Measurements from ENCODE around the gene ILF2. TPM values are rescaled to one million over a fixed set of nuclear protein-coding genes. Genes with fewer than 3 reads are reported as not detected.

ILF2 gene
- total and polyA plus RNA-seq, 2 donors (not counting 1 experiment from before 2014, with no cell fraction given), result 89.8 to 94.0 TPM

- no peaks in the 10 kb centered on the region for H3K27me3 Mint-ChIP-seq
- no peak overlapping the region for H3K27ac ChIP-seq (ENCODE audit: low read length in 2 of 2)
- no peaks in the 10 kb centered on the region for H3K27me3 ChIP-seq (replicated peaks in 1 of 4; ENCODE audit: control extremely low read depth in 1 of 4, control insufficient read depth in 3 of 4, insufficient read depth in 4 of 4, low read length in 3 of 4)
- DNase-seq (no peak), ATAC-seq (ENCODE audit: low read depth) (no peak)
- H3K9me3 Mint-ChIP-seq (ENCODE audit: insufficient read depth), result no peaks in the 10 kb centered on the region
- ChIA-PET POLR2A (no interaction called here), CTCF (interaction anchor here (0.9 to 1.5 kb wide), 2 partner anchors 9 to 19 kb away, joined by 3 read pairs; partner anchors contain the start of gene CHTOP)
- no peak overlapping the region for H3K4me3 ChIP-seq (ENCODE audit: control extremely low read depth in 1 of 5, extremely low read depth in 1 of 5, insufficient read depth in 1 of 5, low read depth in 2 of 5, low read length in 4 of 5)
- no peaks in the 10 kb centered on the region for H3K4me1 Mint-ChIP-seq
- no peaks in the 10 kb centered on the region for H3K9me3 ChIP-seq (ENCODE audit: control extremely low read depth in 1 of 3, control insufficient read depth in 2 of 3, insufficient read depth in 1 of 3, low read length in 2 of 3)
- H3K9ac ChIP-seq (ENCODE audit: low read length), result no peak overlapping the region
- H3K4me3 Mint-ChIP-seq, result no peak overlapping the region
- no peak overlapping the region for H3K4me2 ChIP-seq (replicated peaks; ENCODE audit: low read depth, low read length, poor library complexity, severe bottlenecking)
- H3K4me1 ChIP-seq (ENCODE audit: control insufficient read depth in 2 of 2, insufficient read depth in 2 of 2, low read length in 2 of 2), result peaks cover 0 to 1% of the 10 kb centered on the region in 2 donors
- H2AFZ ChIP-seq (ENCODE audit: insufficient read depth, low read depth, low read length, poor library complexity, severe bottlenecking), result no peak overlapping the region
- H3K79me2 ChIP-seq (ENCODE audit: control insufficient read depth, insufficient read depth, low read length), result peaks cover 4% of the 10 kb centered on the region
- 63% methylated on average over 2 of the region's 3 CpGs for WGBS (ENCODE audit: insufficient coverage)
- H3K27ac Mint-ChIP-seq, result no peak overlapping the region
- intact Hi-C loops (cut with micrococcal nuclease), result no loop called here
- no peaks in the 10 kb centered on the region for H4K20me1 ChIP-seq (ENCODE audit: control insufficient read depth, insufficient read depth, low read length, poor library complexity, severe bottlenecking)
- H3K36me3 ChIP-seq (replicated peaks in 1 of 2; ENCODE audit: control extremely low read depth in 1 of 2, control insufficient read depth in 1 of 2, extremely low read depth in 1 of 2, insufficient read depth in 2 of 2, low read length in 1 of 2), result peaks cover 0 to under 1% of the 10 kb centered on the region in 2 experiments
- TF ChIP-seq, protein P1, sequence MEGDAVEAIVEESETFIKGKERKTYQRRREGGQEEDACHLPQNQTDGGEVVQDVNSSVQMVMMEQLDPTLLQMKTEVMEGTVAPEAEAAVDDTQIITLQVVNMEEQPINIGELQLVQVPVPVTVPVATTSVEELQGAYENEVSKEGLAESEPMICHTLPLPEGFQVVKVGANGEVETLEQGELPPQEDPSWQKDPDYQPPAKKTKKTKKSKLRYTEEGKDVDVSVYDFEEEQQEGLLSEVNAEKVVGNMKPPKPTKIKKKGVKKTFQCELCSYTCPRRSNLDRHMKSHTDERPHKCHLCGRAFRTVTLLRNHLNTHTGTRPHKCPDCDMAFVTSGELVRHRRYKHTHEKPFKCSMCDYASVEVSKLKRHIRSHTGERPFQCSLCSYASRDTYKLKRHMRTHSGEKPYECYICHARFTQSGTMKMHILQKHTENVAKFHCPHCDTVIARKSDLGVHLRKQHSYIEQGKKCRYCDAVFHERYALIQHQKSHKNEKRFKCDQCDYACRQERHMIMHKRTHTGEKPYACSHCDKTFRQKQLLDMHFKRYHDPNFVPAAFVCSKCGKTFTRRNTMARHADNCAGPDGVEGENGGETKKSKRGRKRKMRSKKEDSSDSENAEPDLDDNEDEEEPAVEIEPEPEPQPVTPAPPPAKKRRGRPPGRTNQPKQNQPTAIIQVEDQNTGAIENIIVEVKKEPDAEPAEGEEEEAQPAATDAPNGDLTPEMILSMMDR (IDR thresholded peaks at IDR 0.05), result no peak
- no peak for TF ChIP-seq EZH2 (IDR thresholded peaks at IDR 0.05; ENCODE audit: borderline replicate concordance, insufficient read depth, low read depth, low read length, poor library complexity, severe bottlenecking)
Measured at GRCh38 chr1:153652805-153653500, 17.8 kb downstream of the ILF2 start.

DNA sequence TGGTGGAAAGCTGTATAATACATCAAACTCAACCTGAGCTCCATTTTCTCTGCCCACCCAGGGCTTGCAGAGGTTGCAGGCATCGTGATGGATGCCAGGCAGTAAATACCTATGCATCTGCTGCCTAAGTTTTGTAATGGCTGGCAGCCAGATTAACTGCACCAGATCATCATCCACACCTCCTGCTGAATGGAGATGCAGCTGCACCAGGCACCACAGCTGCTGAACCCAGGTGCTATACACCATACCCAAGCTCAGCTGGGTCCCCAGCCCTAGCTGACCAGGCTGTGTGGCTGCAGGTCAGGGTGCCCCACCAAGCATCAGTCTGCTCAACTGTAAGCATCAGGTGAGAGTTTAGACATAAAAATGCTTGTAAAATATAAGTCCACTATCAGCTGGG lies 19.0 kb downstream of the ILF2 start:
- WGBS (ENCODE audit: insufficient coverage), result no CpG with 5 or more reads among the region's 1 CpG
- Histone ChIP-seq H3K4me2 (replicated peaks; ENCODE audit: low read depth, low read length, poor library complexity, severe bottlenecking) (no peak overlapping the region), H2AFZ (ENCODE audit: insufficient read depth, low read depth, low read length, poor library complexity, severe bottlenecking) (no peak overlapping the region), H3K27ac (ENCODE audit: low read length in 2 of 2) (no peak overlapping the region), H3K4me3 (ENCODE audit: control extremely low read depth in 1 of 5, extremely low read depth in 1 of 5, insufficient read depth in 1 of 5, low read depth in 2 of 5, low read length in 4 of 5) (no peak overlapping the region), H3K79me2 (ENCODE audit: control insufficient read depth, insufficient read depth, low read length) (peaks cover 3% of the 10 kb centered on the region), H3K9me3 (ENCODE audit: control extremely low read depth in 1 of 3, control insufficient read depth in 2 of 3, insufficient read depth in 1 of 3, low read length in 2 of 3) (no peaks in the 10 kb centered on the region), H4K20me1 (ENCODE audit: control insufficient read depth, insufficient read depth, low read length, poor library complexity, severe bottlenecking) (no peaks in the 10 kb centered on the region), H3K27me3 (replicated peaks in 1 of 4; ENCODE audit: control extremely low read depth in 1 of 4, control insufficient read depth in 3 of 4, insufficient read depth in 4 of 4, low read length in 3 of 4) (no peaks in the 10 kb centered on the region), H3K4me1 (ENCODE audit: control insufficient read depth in 2 of 2, insufficient read depth in 2 of 2, low read length in 2 of 2) (no peaks in the 10 kb centered on the region), H3K36me3 (replicated peaks in 1 of 2; ENCODE audit: control extremely low read depth in 1 of 2, control insufficient read depth in 1 of 2, extremely low read depth in 1 of 2, insufficient read depth in 2 of 2, low read length in 1 of 2) (peaks cover 0 to 10% of the 10 kb centered on the region in 2 experiments), H3K9ac (ENCODE audit: low read length) (no peak overlapping the region)
- intact Hi-C loops (cut with micrococcal nuclease), result no loop called here
- TF ChIP-seq, protein P1 (IDR thresholded peaks at IDR 0.05), result no peak
- no peak for TF ChIP-seq EZH2 (IDR thresholded peaks at IDR 0.05; ENCODE audit: borderline replicate concordance, insufficient read depth, low read depth, low read length, poor library complexity, severe bottlenecking)
- no peak overlapping the region for H3K4me3 Mint-ChIP-seq
- no peaks in the 10 kb centered on the region for H3K9me3 Mint-ChIP-seq (ENCODE audit: insufficient read depth)
- H3K27me3 Mint-ChIP-seq, result no peaks in the 10 kb centered on the region
- ChIA-PET POLR2A (no interaction called here), CTCF (interaction anchor here (1.5 kb wide), 1 partner anchor 18 kb away, joined by 3 read pairs; the partner anchor contains the start of gene CHTOP)
- DNase-seq, result no peak
- H3K27ac Mint-ChIP-seq, result no peak overlapping the region
- no peak for ATAC-seq (ENCODE audit: low read depth)
- H3K4me1 Mint-ChIP-seq, result no peaks in the 10 kb centered on the region

Data from B cell (primary cell).